HepG2 (cell line): ENCODE data around the gene GUCY2C. TPM values are rescaled to one million over a fixed set of nuclear protein-coding genes. Genes with fewer than 3 reads are reported as not detected.

ENCODE experiments used
- ATAC-seq: fragments of 200-7000 bp; cut with Tn5 transposase; 3 replicates; pipeline ENCODE4 v1.9.1; 2020; ENCODE audit warnings: mild to moderate bottlenecking, moderate library complexity
- BruUV-seq: library from RNA; stranded (reverse); fragments of 400-500 nt; replicated peaks from 2 replicates; lab custom pipeline; 2021; lab: Mats Ljungman, UMichigan
- CTCF ChIA-PET: fragments of 300-600 bp; formaldehyde crosslinking; extraction: SDS; loops from one replicate; lab custom pipeline; 2021; ENCODE audit warnings: low total read pairs, inconsistent platforms, low intra/inter-chr PET ratio; lab: Yijun Ruan, JAX
- POLR2A ChIA-PET: fragments of 350-600 bp; sonication (Branson Sonifier 250); formaldehyde crosslinking; loops from one replicate; lab custom pipeline; 2020; ENCODE audit warnings: antibody characterized with exemption, inconsistent platforms; lab: Yijun Ruan, JAX
- DNase-seq: peaks from one replicate; pipeline ENCODE4 v3.0.0-alpha.2; 2015; ENCODE audit warnings: low spot score
- FAIRE-seq: peaks from 3 replicates; lab custom pipeline; 2011; peaks lifted over from hg19 to GRCh38; lab: Jason Lieb, UNC
- H2AFZ ChIP-seq: one replicate; pipeline ENCODE4 v1.6.1; 2011; ENCODE audit warnings: low read length, inconsistent platforms
- H3K27ac ChIP-seq: fragments of 300-600 bp; 3 replicates; pipeline ENCODE4 v1.8.0; 2011; ENCODE audit warnings: mixed run types, mild to moderate bottlenecking, mixed read lengths, low read length, inconsistent platforms; ENCODE audit not compliant: insufficient read depth; ENCODE audit errors: extremely low read length
- H3K27me3 ChIP-seq, 2 experiments: fragments of 200-600 bp in 1 of 2; 2 replicates in 1 of 2; 3 replicates in 1 of 2; pipeline versions ENCODE4 v1.6.0 to v1.8.0; 2011; ENCODE audit warnings: low read length in 2 of 2, mild to moderate bottlenecking in 2 of 2, moderate library complexity in 2 of 2, inconsistent platforms in 1 of 2; ENCODE audit not compliant: insufficient read depth in 2 of 2, control insufficient read depth in 1 of 2
- H3K36me3 ChIP-seq, 2 experiments: fragments of 200-600 bp in 1 of 2; replicated peaks in 1 of 2; 2 replicates in 1 of 2; 3 replicates in 1 of 2; pipeline versions ENCODE4 v1.5.1 to v1.8.0; 2011; ENCODE audit warnings: low read length in 2 of 2, inconsistent platforms in 1 of 2; ENCODE audit not compliant: insufficient read depth in 2 of 2, control insufficient read depth in 1 of 2
- H3K4me1 ChIP-seq: 2 replicates; pipeline ENCODE4 v1.5.1; 2012; ENCODE audit warnings: low read length, inconsistent platforms; ENCODE audit not compliant: insufficient read depth
- H3K4me2 ChIP-seq: 2 replicates; pipeline ENCODE4 v1.6.0; 2011; ENCODE audit warnings: low read depth, low read length, inconsistent platforms
- H3K4me3 ChIP-seq, 3 experiments: fragments of 200-600 bp in 1 of 3; sonication (generic), shearing (Covaris generic) in 1 of 3; replicated peaks in 1 of 3; 2 replicates each; pipeline ENCODE4 v1.5.1; 2011 to 2016; ENCODE audit warnings: low read length in 3 of 3, inconsistent platforms in 2 of 3, low read depth in 2 of 3, mild to moderate bottlenecking in 2 of 3, control low read depth in 1 of 3, mixed read lengths in 1 of 3; ENCODE audit not compliant: insufficient read depth in 1 of 3
- H3K79me2 ChIP-seq: one replicate; pipeline ENCODE4 v1.6.1; 2011; ENCODE audit warnings: low read length, inconsistent platforms; ENCODE audit not compliant: insufficient read depth
- H3K9ac ChIP-seq: 2 replicates; pipeline ENCODE4 v1.6.0; 2011; ENCODE audit warnings: mild to moderate bottlenecking, low read depth, low read length, inconsistent platforms; ENCODE audit not compliant: insufficient read depth
- H3K9me3 ChIP-seq: 2 replicates; pipeline ENCODE4 v1.5.1; 2012; ENCODE audit warnings: mild to moderate bottlenecking, low read length
- H4K20me1 ChIP-seq: 2 replicates; pipeline ENCODE4 v1.6.0; 2011; ENCODE audit warnings: inconsistent platforms, mild to moderate bottlenecking, low read length, moderate library complexity; ENCODE audit not compliant: insufficient read depth
- EP300 ChIP-seq, 3 experiments: sonication (generic) in 1 of 3; formaldehyde crosslinking in 1 of 3; IDR thresholded peaks; 2 replicates each; pipeline versions ENCODE4 v1.5.1 to v1.6.1; 2011 to 2020; ENCODE audit warnings: low read depth in 2 of 3, low read length in 2 of 3, borderline replicate concordance in 1 of 3, improper control_type of control experiment in 1 of 3, mild to moderate bottlenecking in 1 of 3, missing genetic modification reagents in 1 of 3, moderate library complexity in 1 of 3
- NFIB ChIP-seq: sonication (generic); formaldehyde crosslinking; IDR thresholded peaks from 2 replicates; pipeline ENCODE4 v1.9.0; 2021; ENCODE audit warnings: missing genetic modification reagents, mild to moderate bottlenecking, borderline replicate concordance
- NPAS2 ChIP-seq: sonication (generic); formaldehyde crosslinking; IDR thresholded peaks from 2 replicates; pipeline ENCODE4 v1.8.0; 2022; ENCODE audit warnings: mild to moderate bottlenecking, missing genetic modification reagents, borderline replicate concordance
- TBP ChIP-seq: sonication (generic); formaldehyde crosslinking; IDR thresholded peaks from 2 replicates; pipeline ENCODE4 v1.5.0; 2020; ENCODE audit warnings: missing genetic modification reagents
- ZBTB34 ChIP-seq: sonication (generic); formaldehyde crosslinking; IDR thresholded peaks from 2 replicates; pipeline ENCODE4 v1.8.0; 2022; ENCODE audit warnings: mild to moderate bottlenecking, missing genetic modification reagents
- ZKSCAN8 ChIP-seq: IDR thresholded peaks from 2 replicates; pipeline ENCODE4 v1.6.1; 2016; ENCODE audit warnings: borderline replicate concordance, missing genetic modification reagents, missing compliant biosample characterization
- ZNF121 ChIP-seq: sonication (generic); formaldehyde crosslinking; IDR thresholded peaks from 2 replicates; pipeline ENCODE4 v1.5.0; 2020; ENCODE audit warnings: mild to moderate bottlenecking, missing genetic modification reagents
- ZNF207 ChIP-seq: fragments of 450-650 bp; IDR thresholded peaks from 2 replicates; pipeline ENCODE4 v1.6.1; 2016; ENCODE audit warnings: antibody characterized with exemption, borderline replicate concordance
- ZNF747 ChIP-seq: sonication (generic); formaldehyde crosslinking; IDR thresholded peaks from 2 replicates; pipeline ENCODE4 v1.8.1; 2023; ENCODE audit warnings: missing genetic modification reagents, mild to moderate bottlenecking, borderline replicate concordance
- ZNF749 ChIP-seq: sonication (generic); formaldehyde crosslinking; IDR thresholded peaks from 2 replicates; pipeline ENCODE4 v1.8.0; 2022; ENCODE audit warnings: mild to moderate bottlenecking, missing genetic modification reagents, moderate library complexity, borderline replicate concordance
- ZNF790 ChIP-seq: sonication (generic); formaldehyde crosslinking; IDR thresholded peaks from 2 replicates; pipeline ENCODE4 v1.8.0; 2022; ENCODE audit warnings: missing genetic modification reagents, mild to moderate bottlenecking, borderline replicate concordance
- WGBS: methylation state at CpG from one replicate; pipeline ENCODE4 v1.1.6; 2017; ENCODE audit warnings: low lambda C conversion rate; 5-methylcytosine and 5-hydroxymethylcytosine counted together
- in situ Hi-C: cut with HindIII; loops from 2 replicates; pipeline ENCODE4 v1.10.0; 2017; ENCODE audit warnings: low pct_unique_long_range_greater_than_20kb; ENCODE audit not compliant: extremely low pct_ligation_motif_present
- intact Hi-C: fragments of 100-400 bp; cut with micrococcal nuclease; formaldehyde crosslinking; loops from one replicate; pipeline ENCODE4 v1.10.0; 2022; ENCODE audit not compliant: unreplicated experiment
- polyA plus RNA-seq, 8 experiments: library from polyadenylated mRNA; depleted of rRNA in 3 of 8; stranded (reverse) in 7 of 8; unstranded in 1 of 8; fragments of >200 nt; fragmentation: Illumina TruSeq in 4 of 8; extraction: Trizol in 4 of 8; gene quantifications; 2 replicates each; pipeline versions ENCODE4 v1.2.1 to v1.2.3, GENCODE V29; 2011 to 2016; ENCODE audit warnings: low read depth in 4 of 8, missing spikeins in 1 of 8, mixed read lengths in 1 of 8; ENCODE audit not compliant: insufficient read depth in 1 of 8
- total RNA-seq, 5 experiments: library from RNA; depleted of rRNA; stranded (reverse); fragments of >200 nt; fragmentation: Illumina TruSeq; extraction: Trizol; gene quantifications; 2 replicates each; pipeline ENCODE4 v1.2.3, GENCODE V29; 2016; ENCODE audit warnings: low read depth in 1 of 5

GUCY2C gene
- total and polyA plus RNA-seq, 2 of the 13 experiments (the other 11 are each of a cell fraction or from before 2014, with no cell fraction given) = not detected

- no TSS peak for BruUV-seq
- FAIRE-seq (no peak), DNase-seq (no peak), ATAC-seq (no peak)
- WGBS = 10% methylated on average over 2 of the region's 2 CpGs
- Histone ChIP-seq H3K4me1 (no peaks in the 10 kb centered on the region), H3K27me3 (no peaks in the 10 kb centered on the region), H3K4me2 (no peak overlapping the region), H3K27ac (no peak overlapping the region), H2AFZ (no peak overlapping the region), H4K20me1 (no peaks in the 10 kb centered on the region), H3K4me3 (no peak overlapping the region), H3K9me3 (no peaks in the 10 kb centered on the region), H3K79me2 (no peaks in the 10 kb centered on the region), H3K36me3 (no peaks in the 10 kb centered on the region), H3K9ac (no peak overlapping the region)
- CTCF ChIA-PET = no interaction called here
- in situ Hi-C loops (no loop called here), intact Hi-C loops (no loop called here)
- POLR2A ChIA-PET = no interaction called here
- TF ChIP-seq EP300 (IDR thresholded peaks at IDR 0.05; ENCODE audit: low read depth in 2 of 2, low read length in 2 of 2) (no peak), EP300 (CRISPR knock-in tag; IDR thresholded peaks at IDR 0.05; ENCODE audit: borderline replicate concordance) (no peak), TBP (CRISPR knock-in tag) (no peak), ZBTB34 (CRISPR knock-in tag) (no peak)
These were observed 43.9 kb downstream of the GUCY2C start for GRCh38 chr12:14652483-14652882.

GRCh38 chr12:14651371-14651770 is 45.0 kb downstream of the GUCY2C start:
- intact Hi-C loops (no loop called here), in situ Hi-C loops (no loop called here)
- ChIA-PET POLR2A (no interaction called here), CTCF (no interaction called here)
- no peak for ATAC-seq
- H2AFZ ChIP-seq = no peak overlapping the region
- H3K27me3 ChIP-seq = no peaks in the 10 kb centered on the region
- BruUV-seq = no TSS peak
- no peaks in the 10 kb centered on the region for H3K79me2 ChIP-seq
- H3K9ac ChIP-seq = no peak overlapping the region
- H3K4me1 ChIP-seq = no peaks in the 10 kb centered on the region
- no peaks in the 10 kb centered on the region for H3K9me3 ChIP-seq
- no peak for FAIRE-seq
- no peaks in the 10 kb centered on the region for H3K36me3 ChIP-seq
- H3K4me2 ChIP-seq = no peak overlapping the region
- no peak overlapping the region for H3K4me3 ChIP-seq
- 56% methylated on average over 4 of the region's 4 CpGs for WGBS
- H3K27ac ChIP-seq = no peak overlapping the region
- no peaks in the 10 kb centered on the region for H4K20me1 ChIP-seq
- DNase-seq = no peak
- TF ChIP-seq ZNF747 (CRISPR knock-in tag) (no peak), ZNF207 (no peak), ZNF121 (CRISPR knock-in tag) (no peak), ZNF790 (CRISPR knock-in tag) (no peak), ZKSCAN8 (CRISPR knock-in tag) (no peak), NFIB (CRISPR knock-in tag) (no peak), NPAS2 (CRISPR knock-in tag) (no peak), ZNF749 (CRISPR knock-in tag) (no peak)
